ENCODE results near the gene ITPR1. TPM values are rescaled to one million over a fixed set of nuclear protein-coding genes. Genes with fewer than 3 reads are reported as not detected.

The ITPR1 gene
- total and polyA plus RNA-seq, 2 of the 4 experiments (the other 2 are of a cell fraction): 1.8 to 5.7 TPM

GRCh38 chr3:4600493-4600892, 107.3 kb downstream of the ITPR1 start:
- no peaks in the 10 kb centered on the region for H3K9me1 ChIP-seq (ENCODE audit: insufficient read depth, low read length)
- no peak overlapping the region for H4K5ac ChIP-seq (ENCODE audit: low read depth, low read length)
- no peak overlapping the region for H3K23ac ChIP-seq (ENCODE audit: low read depth, low read length)
- no peaks in the 10 kb centered on the region; the same call in 1 of the 2 replicates for H3K4me1 ChIP-seq (ENCODE audit: control insufficient read depth, insufficient read depth, low read length)
- no peaks in the 10 kb centered on the region for H4K20me1 ChIP-seq (ENCODE audit: insufficient read depth, low read length)
- ATAC-seq (ENCODE audit: low read depth): no peak
- H3K18ac ChIP-seq (ENCODE audit: low read depth, low read length): no peak overlapping the region
- H2BK15ac ChIP-seq (ENCODE audit: low read depth, low read length): no peak overlapping the region
- H2BK120ac ChIP-seq (ENCODE audit: low read depth, low read length): no peak overlapping the region
- H2BK20ac ChIP-seq (ENCODE audit: low read depth, low read length): no peak overlapping the region
- dilution Hi-C loops (cut with HindIII; ENCODE audit: low sequenced_read_pairs, unreplicated experiment) (no loop called here), in situ Hi-C loops (cut with MboI; ENCODE audit: low sequenced_read_pairs) (no loop called here), intact Hi-C loops (cut with micrococcal nuclease) (no loop called here)
- no peak overlapping the region for H4K8ac ChIP-seq (ENCODE audit: low read depth in 2 of 2, low read length in 2 of 2)
- H3K56ac ChIP-seq (ENCODE audit: extremely low read depth, insufficient read depth, low read length): no peak overlapping the region
- H3K14ac ChIP-seq (replicated peaks; ENCODE audit: low read depth, low read length): no peak overlapping the region
- H3K79me1 ChIP-seq (ENCODE audit: low read depth in 1 of 2, low read length in 2 of 2): no peaks in the 10 kb centered on the region
- DNase-seq: no peak
- POLR2A ChIA-PET (ENCODE audit: unreplicated experiment): interaction anchor here (0.6 kb wide), 1 partner anchor 27 kb away, joined by 4 read pairs; no protein-coding TSS in a partner anchor
- BruUV-seq (replicated peaks): no TSS peak
- no peaks in the 10 kb centered on the region for H3K36me3 ChIP-seq (ENCODE audit: control insufficient read depth, insufficient read depth, low read length)
- TF ChIP-seq SMC3 (IDR thresholded peaks at IDR 0.05; ENCODE audit: low read depth, low read length) (no peak), RFX5 (IDR thresholded peaks at IDR 0.05; ENCODE audit: low read depth, low read length) (no peak), MXI1 (IDR thresholded peaks at IDR 0.05; ENCODE audit: borderline replicate concordance, low read depth, low read length) (no peak), MAFK (IDR thresholded peaks at IDR 0.05; ENCODE audit: low read depth, low read length) (no peak), POLR2A (IDR thresholded peaks at IDR 0.05; ENCODE audit: low read depth, low read length) (no peak), CHD1 (IDR thresholded peaks at IDR 0.05; ENCODE audit: low read depth, low read length) (no peak)
- no peak overlapping the region for H3K4me3 ChIP-seq (ENCODE audit: insufficient read depth, low read depth, low read length)
- H4K91ac ChIP-seq (ENCODE audit: insufficient read depth, low read depth, low read length): no peak overlapping the region
- no peak overlapping the region for H3K4ac ChIP-seq (ENCODE audit: low read depth, low read length)
- no peaks in the 10 kb centered on the region for H3K27me3 ChIP-seq (ENCODE audit: control insufficient read depth, insufficient read depth, low read length)
- H2AFZ ChIP-seq (replicated peaks; ENCODE audit: low read length, poor library complexity): no peak overlapping the region
- no peak overlapping the region for H3K27ac ChIP-seq (ENCODE audit: insufficient read depth, low read length)
- 71% methylated on average over 1 of the region's 6 CpGs; no CpG with 5 or more reads in 1 of the 2 experiments for WGBS, 2 experiments (ENCODE audit: extremely low coverage in 2 of 2, insufficient read length in 1 of 2)
- H2BK5ac ChIP-seq (ENCODE audit: low read depth, low read length, poor library complexity, severe bottlenecking): no peak overlapping the region
- no peaks in the 10 kb centered on the region for H3K9me3 ChIP-seq (ENCODE audit: control insufficient read depth, insufficient read depth, low read length)
- CTCF ChIA-PET: no interaction called here
- H2AK9ac ChIP-seq (replicated peaks; ENCODE audit: low read depth, low read length, poor library complexity): no peak overlapping the region
- no peak overlapping the region for H3K4me2 ChIP-seq (ENCODE audit: low read depth, low read length)
- H3K9ac ChIP-seq (ENCODE audit: low read depth, low read length): no peak overlapping the region
- H2AK5ac ChIP-seq (ENCODE audit: low read depth, low read length): no peak overlapping the region
